OCI-LY7 (cell line): ENCODE results near the gene CHRNG. TPM values are rescaled to one million over a fixed set of nuclear protein-coding genes. Genes with fewer than 3 reads are reported as not detected.

Experiments used
- BruUV-seq: library from RNA; stranded (reverse); fragments of 400-500 nt; replicated peaks from 2 replicates; lab custom pipeline; 2021; lab: Mats Ljungman, UMichigan
- CTCF ChIA-PET: fragments of 300-600 bp; sonication (Branson Sonifier 250); formaldehyde crosslinking; loops from one replicate; lab custom pipeline; 2022; ENCODE audit warnings: antibody characterized with exemption; ENCODE audit not compliant: unreplicated experiment; lab: Charles Lee
- POLR2A ChIA-PET: fragments of 300-600 bp; sonication (Branson Sonifier 250); formaldehyde crosslinking; loops from one replicate; lab custom pipeline; 2022; ENCODE audit warnings: antibody characterized with exemption; lab: Charles Lee
- DNase-seq: peaks from one replicate; pipeline ENCODE4 v3.0.0-alpha.2; 2015; ENCODE audit warnings: low spot score
- H2AFZ ChIP-seq: fragments of 200-600 bp; sonication (generic), shearing (Covaris generic); 2 replicates; pipeline ENCODE4 v1.6.1; 2014; ENCODE audit warnings: mild to moderate bottlenecking, antibody characterized with exemption, low read length, moderate library complexity
- H3K27ac ChIP-seq: fragments of 200-600 bp; sonication (generic); 2 replicates; pipeline ENCODE4 v1.5.1; 2014; ENCODE audit warnings: mixed run types, low read depth, mild to moderate bottlenecking, moderate library complexity, low read length, inconsistent platforms; ENCODE audit not compliant: poor library complexity, severe bottlenecking
- H3K36me3 ChIP-seq: fragments of 200-600 bp; sonication (generic); 2 replicates; pipeline ENCODE4 v1.6.1; 2014; ENCODE audit warnings: mild to moderate bottlenecking, antibody characterized with exemption, low read length, moderate library complexity, mixed read lengths; ENCODE audit not compliant: insufficient read depth
- H3K4me1 ChIP-seq: fragments of 200-600 bp; sonication (generic); 2 replicates; pipeline ENCODE4 v1.5.1; 2014; ENCODE audit warnings: mild to moderate bottlenecking, low read length; ENCODE audit not compliant: insufficient read depth, poor library complexity, severe bottlenecking
- H3K4me2 ChIP-seq: fragments of 200-600 bp; sonication (generic); 2 replicates; pipeline ENCODE4 v1.6.1; 2014; ENCODE audit warnings: mild to moderate bottlenecking, low read length
- H3K4me3 ChIP-seq: fragments of 200-600 bp; sonication (generic); 2 replicates; pipeline ENCODE4 v1.5.1; 2014; ENCODE audit warnings: mild to moderate bottlenecking, low read depth, low read length; ENCODE audit not compliant: poor library complexity, severe bottlenecking
- H3K79me2 ChIP-seq: fragments of 200-600 bp; sonication (generic); 2 replicates; pipeline ENCODE4 v1.6.1; 2016; ENCODE audit warnings: low read depth, mild to moderate bottlenecking, low read length, moderate library complexity, mixed read lengths; ENCODE audit not compliant: insufficient read depth
- H3K9me2 ChIP-seq: fragments of 200-600 bp; sonication (generic); 2 replicates; pipeline ENCODE4 v1.6.1; 2016; ENCODE audit warnings: mild to moderate bottlenecking, low read length, mixed read lengths; ENCODE audit not compliant: insufficient read depth
- H3K9me3 ChIP-seq: fragments of 200-600 bp; sonication (generic); 2 replicates; pipeline ENCODE4 v1.6.1; 2014; ENCODE audit warnings: mild to moderate bottlenecking, mixed run types, low read length, mixed read lengths
- H4K20me1 ChIP-seq: fragments of 200-600 bp; sonication (generic); 2 replicates; pipeline ENCODE4 v1.6.1; 2014; ENCODE audit warnings: mild to moderate bottlenecking, antibody characterized with exemption, low read length, moderate library complexity, mixed read lengths; ENCODE audit not compliant: insufficient read depth
- EZH2phosphoT487 ChIP-seq: fragments of 200-600 bp; sonication (generic); IDR thresholded peaks from 2 replicates; pipeline ENCODE4 v1.6.1; 2018; ENCODE audit warnings: low read depth, borderline replicate concordance, mild to moderate bottlenecking, mixed run types, antibody characterized with exemption, low read length, moderate library complexity, mixed read lengths
- intact Hi-C: fragments of 100-400 bp; cut with micrococcal nuclease; formaldehyde crosslinking; loops from one replicate; pipeline ENCODE4 v1.10.0; 2022; ENCODE audit not compliant: unreplicated experiment
- total RNA-seq, 2 experiments: library from RNA; depleted of rRNA in 1 of 2; stranded (reverse); fragments of >200 nt in 1 of 2; shearing (Covaris generic) in 1 of 2; gene quantifications; 2 replicates each; pipeline ENCODE4 v1.2.3, GENCODE V29; 2014 to 2022
- TF ChIP-seq, protein P1 (sequence below): fragments of 200-600 bp; sonication (generic); conservative IDR thresholded peaks from 2 replicates; pipeline ENCODE4 v1.5.1; 2014; ENCODE audit warnings: mild to moderate bottlenecking, antibody characterized with exemption, low read length, moderate library complexity, mixed read lengths

CHRNG gene
- total RNA-seq, 2 experiments from 2014 or later = not detected

GRCh38 chr2:232523682-232524597 lies 15.6 kb upstream of the CHRNG start:
- peak overlapping the region; percentile 52 for H3K4me2 ChIP-seq
- CTCF ChIA-PET = interaction anchor here (0.6 kb wide), 2 partner anchors 81 to 156 kb away, joined by 3 read pairs; no protein-coding TSS in a partner anchor
- intact Hi-C loops = loop anchor here (5.0 to 10.0 kb wide), 2 partner anchors 159 to 197 kb away; no protein-coding TSS in a partner anchor

DNA sequence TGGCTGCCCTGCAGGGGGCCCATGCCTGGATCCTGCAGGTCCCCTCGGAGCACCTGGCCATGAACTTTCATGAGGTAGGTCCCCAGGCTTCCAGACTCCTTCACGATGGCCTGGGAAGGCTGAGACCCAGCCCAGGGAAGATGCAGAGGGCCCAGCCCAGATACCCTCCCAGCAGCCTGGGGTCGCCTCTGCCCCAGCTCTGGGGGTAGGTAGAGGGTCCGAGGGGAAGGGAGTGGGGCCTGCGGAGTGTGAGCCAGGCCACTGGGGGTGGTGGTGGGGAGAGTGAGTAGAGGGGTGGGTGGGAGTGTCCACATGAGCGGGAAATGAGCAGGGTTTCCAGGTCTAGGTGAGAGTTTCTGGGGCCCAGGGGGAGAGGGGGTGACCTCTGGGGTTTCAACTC lies 14.7 kb upstream of the CHRNG start:
- H3K4me1 ChIP-seq = peaks cover 13% of the 10 kb centered on the region
- intact Hi-C loops = loop anchor here (5.0 to 10.0 kb wide), 2 partner anchors 160 to 197 kb away; no protein-coding TSS in a partner anchor
- POLR2A ChIA-PET = no interaction called here
- no peaks in the 10 kb centered on the region for H3K9me2 ChIP-seq
- H4K20me1 ChIP-seq = no peaks in the 10 kb centered on the region
- H3K9me3 ChIP-seq = no peaks in the 10 kb centered on the region
- H3K4me2 ChIP-seq = no peak overlapping the region; the same call in 1 of the 2 replicates
- no peak overlapping the region for H3K4me3 ChIP-seq
- H3K79me2 ChIP-seq = no peaks in the 10 kb centered on the region
- H3K27ac ChIP-seq = no peak overlapping the region
- CTCF ChIA-PET = no interaction called here
- DNase-seq = no peak
- H2AFZ ChIP-seq = no peak overlapping the region
- TF ChIP-seq, protein P1, sequence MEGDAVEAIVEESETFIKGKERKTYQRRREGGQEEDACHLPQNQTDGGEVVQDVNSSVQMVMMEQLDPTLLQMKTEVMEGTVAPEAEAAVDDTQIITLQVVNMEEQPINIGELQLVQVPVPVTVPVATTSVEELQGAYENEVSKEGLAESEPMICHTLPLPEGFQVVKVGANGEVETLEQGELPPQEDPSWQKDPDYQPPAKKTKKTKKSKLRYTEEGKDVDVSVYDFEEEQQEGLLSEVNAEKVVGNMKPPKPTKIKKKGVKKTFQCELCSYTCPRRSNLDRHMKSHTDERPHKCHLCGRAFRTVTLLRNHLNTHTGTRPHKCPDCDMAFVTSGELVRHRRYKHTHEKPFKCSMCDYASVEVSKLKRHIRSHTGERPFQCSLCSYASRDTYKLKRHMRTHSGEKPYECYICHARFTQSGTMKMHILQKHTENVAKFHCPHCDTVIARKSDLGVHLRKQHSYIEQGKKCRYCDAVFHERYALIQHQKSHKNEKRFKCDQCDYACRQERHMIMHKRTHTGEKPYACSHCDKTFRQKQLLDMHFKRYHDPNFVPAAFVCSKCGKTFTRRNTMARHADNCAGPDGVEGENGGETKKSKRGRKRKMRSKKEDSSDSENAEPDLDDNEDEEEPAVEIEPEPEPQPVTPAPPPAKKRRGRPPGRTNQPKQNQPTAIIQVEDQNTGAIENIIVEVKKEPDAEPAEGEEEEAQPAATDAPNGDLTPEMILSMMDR = no peak
- TF ChIP-seq EZH2phosphoT487 = no peak
- BruUV-seq = no TSS peak
- H3K36me3 ChIP-seq = no peaks in the 10 kb centered on the region

More at GRCh38 chr2:232523682-232524597, 15.6 kb upstream of the CHRNG start:
- DNase-seq = peak; percentile 57
- Histone ChIP-seq H3K9me2 (no peaks in the 10 kb centered on the region), H3K79me2 (no peaks in the 10 kb centered on the region), H2AFZ (no peak overlapping the region), H3K4me1 (peaks cover 5% of the 10 kb centered on the region), H4K20me1 (no peaks in the 10 kb centered on the region), H3K4me3 (no peak overlapping the region), H3K36me3 (no peaks in the 10 kb centered on the region), H3K27ac (no peak overlapping the region), H3K9me3 (no peaks in the 10 kb centered on the region)
- no TSS peak for BruUV-seq
- no peak for TF ChIP-seq EZH2phosphoT487
- TF ChIP-seq, protein P1 = peak; percentile 72
- POLR2A ChIA-PET = no interaction called here
